IMR-90 (cell line): ENCODE results near the gene EHMT1. TPM values are rescaled to one million over a fixed set of nuclear protein-coding genes. Genes with fewer than 3 reads are reported as not detected.
A peak's percentile ranks its signal among the peaks of the same experiment; 100 is the strongest.

Source experiments
- ATAC-seq: fragments of 200-7000 bp; cut with Tn5 transposase; 2 replicates; pipeline ENCODE4 v1.9.1; 2020; ENCODE audit warnings: low read depth, mild to moderate bottlenecking, moderate library complexity
- BruUV-seq: library from RNA; stranded (reverse); fragments of 400-500 nt; replicated peaks from 2 replicates; lab custom pipeline; 2021; lab: Mats Ljungman, UMichigan
- CTCF ChIA-PET: fragments of 300-600 bp; formaldehyde crosslinking; extraction: SDS; loops from one replicate; lab custom pipeline; 2021; ENCODE audit warnings: antibody characterized with exemption; lab: Yijun Ruan, JAX
- POLR2A ChIA-PET: fragments of 300-600 bp; sonication (Branson Sonifier 250); formaldehyde crosslinking; loops from one replicate; lab custom pipeline; 2022; ENCODE audit warnings: antibody characterized with exemption; ENCODE audit not compliant: unreplicated experiment; lab: Charles Lee
- DNase-seq: peaks from one replicate; pipeline ENCODE4 v3.0.0; 2013
- H2AFZ ChIP-seq: replicated peaks from 2 replicates; pipeline ENCODE3; 2013; ENCODE audit warnings: low read length, mild to moderate bottlenecking; ENCODE audit not compliant: poor library complexity
- H2AK5ac ChIP-seq: 2 replicates; pipeline ENCODE4 v1.6.1; 2013; ENCODE audit warnings: low read depth, low read length, inconsistent platforms
- H2AK9ac ChIP-seq: replicated peaks from 2 replicates; pipeline ENCODE3; 2013; ENCODE audit warnings: mild to moderate bottlenecking, low read depth, low read length, moderate library complexity; ENCODE audit not compliant: poor library complexity
- H2BK120ac ChIP-seq: 2 replicates; pipeline ENCODE4 v1.6.1; 2013; ENCODE audit warnings: low read depth, low read length, inconsistent platforms
- H2BK15ac ChIP-seq: 3 replicates; pipeline ENCODE4 v1.6.1; 2013; ENCODE audit warnings: low read depth, low read length, inconsistent platforms
- H2BK20ac ChIP-seq: 2 replicates; pipeline ENCODE4 v1.6.1; 2013; ENCODE audit warnings: low read depth, mild to moderate bottlenecking, inconsistent platforms, low read length, moderate library complexity
- H2BK5ac ChIP-seq: 2 replicates; pipeline ENCODE4 v1.6.1; 2013; ENCODE audit warnings: mild to moderate bottlenecking, low read depth, low read length, inconsistent platforms; ENCODE audit not compliant: poor library complexity, severe bottlenecking
- H3K14ac ChIP-seq: replicated peaks from 2 replicates; pipeline ENCODE4 v1.6.1; 2013; ENCODE audit warnings: low read depth, low read length, inconsistent platforms
- H3K18ac ChIP-seq: 2 replicates; pipeline ENCODE4 v1.6.1; 2013; ENCODE audit warnings: low read depth, low read length, control low read depth
- H3K23ac ChIP-seq: 2 replicates; pipeline ENCODE4 v1.6.1; 2013; ENCODE audit warnings: low read depth, low read length, inconsistent platforms
- H3K27ac ChIP-seq: 2 replicates; pipeline ENCODE4 v1.5.1; 2013; ENCODE audit warnings: mild to moderate bottlenecking, control low read depth, low read length; ENCODE audit not compliant: insufficient read depth
- H3K27me3 ChIP-seq: 2 replicates; pipeline ENCODE4 v1.6.1; 2013; ENCODE audit warnings: low read length; ENCODE audit not compliant: control insufficient read depth, insufficient read depth
- H3K36me3 ChIP-seq: 2 replicates; pipeline ENCODE4 v1.6.1; 2013; ENCODE audit warnings: low read length, mixed read lengths; ENCODE audit not compliant: control insufficient read depth, insufficient read depth
- H3K4ac ChIP-seq: 2 replicates; pipeline ENCODE4 v1.6.1; 2013; ENCODE audit warnings: low read depth, low read length, inconsistent platforms
- H3K4me1 ChIP-seq: 2 replicates; pipeline ENCODE4 v1.6.1; 2013; ENCODE audit warnings: low read length, mixed read lengths; ENCODE audit not compliant: control insufficient read depth, insufficient read depth
- H3K4me2 ChIP-seq: 2 replicates; pipeline ENCODE4 v1.6.1; 2013; ENCODE audit warnings: low read depth, mild to moderate bottlenecking, control low read depth, low read length, moderate library complexity
- H3K4me3 ChIP-seq: 2 replicates; pipeline ENCODE4 v1.5.1; 2013; ENCODE audit warnings: low read depth, mild to moderate bottlenecking, control low read depth, low read length, moderate library complexity; ENCODE audit not compliant: insufficient read depth
- H3K56ac ChIP-seq: 2 replicates; pipeline ENCODE4 v1.6.1; 2013; ENCODE audit warnings: low read length, inconsistent platforms; ENCODE audit not compliant: insufficient read depth; ENCODE audit errors: extremely low read depth
- H3K79me1 ChIP-seq, 2 experiments: 2 replicates each; pipeline ENCODE4 v1.6.1; 2013; ENCODE audit warnings: low read length in 2 of 2, inconsistent platforms in 1 of 2, low read depth in 1 of 2
- H3K9ac ChIP-seq: 2 replicates; pipeline ENCODE4 v1.6.1; 2013; ENCODE audit warnings: low read depth, low read length, control low read depth
- H3K9me1 ChIP-seq: 2 replicates; pipeline ENCODE4 v1.6.1; 2013; ENCODE audit warnings: low read length, inconsistent platforms; ENCODE audit not compliant: insufficient read depth
- H3K9me3 ChIP-seq: 2 replicates; pipeline ENCODE4 v1.6.1; 2013; ENCODE audit warnings: low read length; ENCODE audit not compliant: control insufficient read depth, insufficient read depth
- H4K20me1 ChIP-seq: 2 replicates; pipeline ENCODE4 v1.6.1; 2013; ENCODE audit warnings: low read length, inconsistent platforms; ENCODE audit not compliant: insufficient read depth
- H4K5ac ChIP-seq: 2 replicates; pipeline ENCODE4 v1.6.1; 2013; ENCODE audit warnings: mild to moderate bottlenecking, low read depth, low read length, control low read depth
- H4K8ac ChIP-seq, 2 experiments: 2 replicates each; pipeline ENCODE4 v1.6.1; 2013; ENCODE audit warnings: low read depth in 2 of 2, low read length in 2 of 2, control low read depth in 1 of 2, inconsistent platforms in 1 of 2
- H4K91ac ChIP-seq: 2 replicates; pipeline ENCODE4 v1.6.1; 2013; ENCODE audit warnings: low read depth, low read length, inconsistent platforms; ENCODE audit not compliant: insufficient read depth
- FOS ChIP-seq: fragments of 150-350 bp; IDR thresholded peaks from 2 replicates; pipeline ENCODE4 v1.6.1; 2016; ENCODE audit warnings: low read depth, low read length
- MAFK ChIP-seq: IDR thresholded peaks from 2 replicates; pipeline ENCODE4 v1.6.1; 2012; ENCODE audit warnings: low read depth, low read length, improper control_type of control experiment
- NFE2L2 ChIP-seq: fragments of 150-350 bp; IDR thresholded peaks from 2 replicates; pipeline ENCODE4 v1.6.1; 2016; ENCODE audit warnings: low read depth, mild to moderate bottlenecking, low read length
- RAD21 ChIP-seq: IDR thresholded peaks from 2 replicates; pipeline ENCODE4 v1.6.1; 2012; ENCODE audit warnings: low read length, improper control_type of control experiment
- WGBS, 2 experiments: methylation state at CpG; one replicate each; pipeline versions ENCODE4 v1.1.5 to v1.1.7; 2013; ENCODE audit warnings: missing lambda C conversion rate in 2 of 2; ENCODE audit not compliant: insufficient read length in 1 of 2; ENCODE audit errors: extremely low coverage in 2 of 2; 5-methylcytosine and 5-hydroxymethylcytosine counted together
- dilution Hi-C: fragments of 300-500 bp; cut with HindIII; formaldehyde crosslinking; loops from one replicate; pipeline ENCODE4 v1.14.3; 2018; ENCODE audit warnings: low sequenced_read_pairs; ENCODE audit not compliant: unreplicated experiment
- in situ Hi-C: fragments of 300-500 bp; cut with MboI; formaldehyde crosslinking; loops from 3 replicates; pipeline ENCODE4 v1.14.3; 2019; ENCODE audit warnings: low sequenced_read_pairs, inconsistent platforms, mixed read lengths
- intact Hi-C: fragments of 100-400 bp; cut with micrococcal nuclease; formaldehyde crosslinking; loops from 2 replicates; pipeline ENCODE4 v1.10.0; 2022
- polyA plus RNA-seq, 3 experiments: library from polyadenylated mRNA; depleted of rRNA; stranded (reverse); fragments of >200 nt; gene quantifications; 2 replicates each; pipeline ENCODE4 v1.2.3, GENCODE V29; 2012; ENCODE audit warnings: low replicate concordance in 1 of 3
- total RNA-seq: library from RNA; depleted of rRNA; stranded (reverse); fragments of >200 nt; gene quantifications from 2 replicates; pipeline ENCODE4 v1.2.3, GENCODE V29; 2012

EHMT1 gene
- total and polyA plus RNA-seq, 2 of the 4 experiments (the other 2 are of a cell fraction), result 32.8 to 35.1 TPM

GRCh38 chr9:137710704-137711103, 91.9 kb downstream of the EHMT1 start:
- Histone ChIP-seq H3K79me1 (peaks cover 39 to 76% of the 10 kb centered on the region in 2 experiments), H3K14ac (no peak overlapping the region), H4K8ac (no peak overlapping the region), H4K20me1 (peaks cover 45% of the 10 kb centered on the region), H4K5ac (no peak overlapping the region), H3K9me3 (no peaks in the 10 kb centered on the region), H3K9me1 (peaks cover 7% of the 10 kb centered on the region), H2AK5ac (no peak overlapping the region), H3K9ac (no peak overlapping the region), H3K4me2 (no peak overlapping the region), H3K23ac (no peak overlapping the region), H3K56ac (no peak overlapping the region), H2AFZ (no peak overlapping the region), H2BK20ac (no peak overlapping the region), H3K4me1 (peaks cover 5% of the 10 kb centered on the region; the same call in 1 of the 2 replicates), H2BK120ac (no peak overlapping the region), H3K4ac (no peak overlapping the region), H2BK15ac (no peak overlapping the region), H2BK5ac (no peak overlapping the region), H3K27me3 (no peaks in the 10 kb centered on the region), H4K91ac (no peak overlapping the region), H3K27ac (no peak overlapping the region), H2AK9ac (no peak overlapping the region), H3K18ac (no peak overlapping the region), H3K4me3 (no peak overlapping the region), H3K36me3 (peaks cover 17% of the 10 kb centered on the region)
- no TSS peak for BruUV-seq
- intact Hi-C loops (no loop called here), dilution Hi-C loops (no loop called here), in situ Hi-C loops (no loop called here)
- peak; percentile 10 for DNase-seq
- ChIA-PET CTCF (no interaction called here), POLR2A (no interaction called here)
- ATAC-seq, result peak; percentile 38
- TF ChIP-seq FOS (no peak), MAFK (no peak), NFE2L2 (no peak), RAD21 (no peak)
- 39% methylated on average over 3 of the region's 12 CpGs; no CpG with 5 or more reads in 1 of the 2 experiments for WGBS, 2 experiments
